Liver (tissue), 9 donors: ENCODE measurements around the gene MAP3K4. TPM values are rescaled to one million over a fixed set of nuclear protein-coding genes. Genes with fewer than 3 reads are reported as not detected.

Source experiments
- DNase-seq: peaks from one replicate; pipeline ENCODE4 v3.0.0-alpha.2; 2017; ENCODE audit warnings: low spot score
- H3K27ac ChIP-seq, 2 donors: one replicate each; pipeline ENCODE4 v1.7.0; 2013; ENCODE audit warnings: inconsistent platforms in 2 of 2, low read length in 2 of 2, control low read depth in 1 of 2, low read depth in 1 of 2, mild to moderate bottlenecking in 1 of 2
- H3K27me3 ChIP-seq, 4 donors: one replicate each; pipeline versions ENCODE4 v1.6.1 to v1.7.0; 2013; ENCODE audit warnings: low read length in 3 of 4, inconsistent platforms in 1 of 4, mild to moderate bottlenecking in 1 of 4, moderate library complexity in 1 of 4; ENCODE audit not compliant: control insufficient read depth in 4 of 4, insufficient read depth in 4 of 4
- H3K36me3 ChIP-seq, 4 donors: one replicate each; pipeline versions ENCODE4 v1.6.1 to v1.7.0; 2013; ENCODE audit warnings: low read length in 3 of 4, mild to moderate bottlenecking in 3 of 4, low read depth in 1 of 4, moderate library complexity in 1 of 4; ENCODE audit not compliant: control insufficient read depth in 4 of 4, insufficient read depth in 3 of 4
- H3K4me1 ChIP-seq, 4 donors: one replicate each; pipeline versions ENCODE4 v1.6.1 to v1.7.0; 2013; ENCODE audit warnings: low read length in 3 of 4, mild to moderate bottlenecking in 3 of 4, moderate library complexity in 1 of 4; ENCODE audit not compliant: control insufficient read depth in 4 of 4, insufficient read depth in 4 of 4
- H3K4me3 ChIP-seq, 3 donors: one replicate each; pipeline versions ENCODE4 v1.6.1 to v1.7.0; 2013; ENCODE audit warnings: low read length in 3 of 3, control low read depth in 1 of 3, low read depth in 1 of 3, mild to moderate bottlenecking in 1 of 3
- H3K9ac ChIP-seq, 2 donors: one replicate each; pipeline ENCODE4 v1.7.0; 2013; ENCODE audit warnings: low read length in 2 of 2, mild to moderate bottlenecking in 2 of 2, moderate library complexity in 2 of 2, control low read depth in 1 of 2, low read depth in 1 of 2
- H3K9me3 ChIP-seq, 4 donors: one replicate each; pipeline versions ENCODE4 v1.6.1 to v1.7.0; 2013; ENCODE audit warnings: low read length in 3 of 4; ENCODE audit not compliant: control insufficient read depth in 4 of 4
- EGR1 ChIP-seq, 2 donors: IDR thresholded peaks; 2 replicates each; pipeline ENCODE4 v1.6.1; 2016 to 2018; ENCODE audit warnings: antibody characterized with exemption in 2 of 2, low read depth in 2 of 2
- FOXA1 ChIP-seq: IDR thresholded peaks from 2 replicates; pipeline ENCODE4 v1.6.1; 2016; ENCODE audit warnings: antibody characterized with exemption
- FOXA2 ChIP-seq: IDR thresholded peaks from 2 replicates; pipeline ENCODE4 v1.6.1; 2016; ENCODE audit warnings: antibody characterized with exemption
- GABPA ChIP-seq, 2 donors: IDR thresholded peaks in 1 of 2; conservative IDR thresholded peaks in 1 of 2; 2 replicates each; pipeline ENCODE4 v1.6.1; 2016; ENCODE audit warnings: antibody characterized with exemption in 2 of 2, mild to moderate bottlenecking in 1 of 2, moderate library complexity in 1 of 2
- HNF4A ChIP-seq, 2 donors: conservative IDR thresholded peaks; 2 replicates each; pipeline ENCODE4 v1.6.1; 2016; ENCODE audit warnings: antibody characterized with exemption in 2 of 2, mild to moderate bottlenecking in 2 of 2
- HNF4G ChIP-seq: IDR thresholded peaks from 2 replicates; pipeline ENCODE4 v1.6.1; 2016; ENCODE audit warnings: antibody characterized with exemption
- JUND ChIP-seq, 2 donors: IDR thresholded peaks; 2 replicates each; pipeline ENCODE4 v1.6.1; 2016; ENCODE audit warnings: antibody characterized with exemption in 2 of 2
- MAX ChIP-seq: IDR thresholded peaks from 2 replicates; pipeline ENCODE4 v1.6.1; 2016; ENCODE audit warnings: antibody characterized with exemption
- NR2F2 ChIP-seq: IDR thresholded peaks from 2 replicates; pipeline ENCODE4 v1.6.1; 2016; ENCODE audit warnings: antibody characterized with exemption
- RAD21 ChIP-seq, 2 donors: IDR thresholded peaks; 2 replicates each; pipeline ENCODE4 v1.6.1; 2016; ENCODE audit warnings: antibody characterized with exemption in 2 of 2, mild to moderate bottlenecking in 2 of 2
- REST ChIP-seq: IDR thresholded peaks from 2 replicates; pipeline ENCODE4 v1.6.1; 2016; ENCODE audit warnings: antibody characterized with exemption, mild to moderate bottlenecking
- RXRA ChIP-seq, 2 donors: IDR thresholded peaks; 2 replicates each; pipeline ENCODE4 v1.6.1; 2017 to 2018; ENCODE audit warnings: antibody characterized with exemption in 2 of 2, mild to moderate bottlenecking in 1 of 2
- SP1 ChIP-seq: IDR thresholded peaks from 2 replicates; pipeline ENCODE4 v1.6.1; 2018; ENCODE audit warnings: antibody characterized with exemption, mild to moderate bottlenecking
- TAF1 ChIP-seq: conservative IDR thresholded peaks from 2 replicates; pipeline ENCODE4 v1.6.1; 2016; ENCODE audit warnings: antibody characterized with exemption, mild to moderate bottlenecking
- YY1 ChIP-seq: IDR thresholded peaks from 2 replicates; pipeline ENCODE4 v1.6.1; 2016; ENCODE audit warnings: antibody characterized with exemption, mild to moderate bottlenecking
- WGBS: extraction: QIAGEN DNeasy Blood & Tissue Kit; methylation state at CpG from one replicate; pipeline ENCODE4 v1.1.7; 2013; 5-methylcytosine and 5-hydroxymethylcytosine counted together
- polyA plus RNA-seq, 2 donors: library from polyadenylated mRNA; stranded (reverse) in 1 of 2; unstranded in 1 of 2; fragments of 200-250 nt in 1 of 2; fragments of >200 nt in 1 of 2; fragmentation: Nextera tagmentation in 1 of 2; extraction: Ambion mirVana in 1 of 2; gene quantifications; one replicate each; pipeline versions ENCODE4 v1.2.1 to v1.2.3, GENCODE V29; 2013 to 2015
- total RNA-seq, 2 donors: library from RNA; depleted of rRNA; stranded (reverse); fragments of >200 nt; gene quantifications; one replicate each; pipeline ENCODE4 v1.2.3, GENCODE V29; 2014
- TF ChIP-seq, protein P1 (sequence below): IDR thresholded peaks from 2 replicates; pipeline ENCODE4 v1.6.1; 2016; ENCODE audit warnings: antibody characterized with exemption
- TF ChIP-seq, protein P2 (sequence below): fragments of 150-350 bp; IDR thresholded peaks from 2 replicates; pipeline ENCODE4 v1.5.1; 2017; ENCODE audit warnings: improper control_type of control experiment, low read depth, low read length; ENCODE audit not compliant: missing input control
- donor health status: healthy.
- donor health status: healthy.
- donor health status: healthy.
- donor health status: healthy.
- donor health status: healthy.

MAP3K4 gene
- total and polyA plus RNA-seq, 4 donors, result 4.3 to 20.0 (median 11.7) TPM

GRCh38 chr6:160986851-160987250 lies 4.7 kb upstream of the MAP3K4 start:
- no peak for DNase-seq
- Histone ChIP-seq H3K9ac (no peak overlapping the region), H3K4me1 (no peaks in the 10 kb centered on the region), H3K27me3 (peaks cover 0 to 2% (median 0%) of the 10 kb centered on the region in 4 donors), H3K9me3 (peaks cover 0 to 8% (median 5%) of the 10 kb centered on the region in 4 donors), H3K36me3 (no peaks in the 10 kb centered on the region), H3K27ac (no peak overlapping the region), H3K4me3 (no peak overlapping the region)
- WGBS, result 86% methylated on average over 3 of the region's 3 CpGs
- no peak for TF ChIP-seq HNF4A (conservative IDR thresholded peaks at IDR 0.05)
- TF ChIP-seq, protein P1, sequence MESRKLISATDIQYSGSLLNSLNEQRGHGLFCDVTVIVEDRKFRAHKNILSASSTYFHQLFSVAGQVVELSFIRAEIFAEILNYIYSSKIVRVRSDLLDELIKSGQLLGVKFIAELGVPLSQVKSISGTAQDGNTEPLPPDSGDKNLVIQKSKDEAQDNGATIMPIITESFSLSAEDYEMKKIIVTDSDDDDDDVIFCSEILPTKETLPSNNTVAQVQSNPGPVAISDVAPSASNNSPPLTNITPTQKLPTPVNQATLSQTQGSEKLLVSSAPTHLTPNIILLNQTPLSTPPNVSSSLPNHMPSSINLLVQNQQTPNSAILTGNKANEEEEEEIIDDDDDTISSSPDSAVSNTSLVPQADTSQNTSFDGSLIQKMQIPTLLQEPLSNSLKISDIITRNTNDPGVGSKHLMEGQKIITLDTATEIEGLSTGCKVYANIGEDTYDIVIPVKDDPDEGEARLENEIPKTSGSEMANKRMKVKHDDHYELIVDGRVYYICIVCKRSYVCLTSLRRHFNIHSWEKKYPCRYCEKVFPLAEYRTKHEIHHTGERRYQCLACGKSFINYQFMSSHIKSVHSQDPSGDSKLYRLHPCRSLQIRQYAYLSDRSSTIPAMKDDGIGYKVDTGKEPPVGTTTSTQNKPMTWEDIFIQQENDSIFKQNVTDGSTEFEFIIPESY, result no peak
- TF ChIP-seq RAD21 (IDR thresholded peaks at IDR 0.05), result no peak
- TF ChIP-seq HNF4G, result no peak
- TF ChIP-seq GABPA (IDR thresholded peaks at IDR 0.05 in 1 of 2, conservative IDR thresholded peaks at IDR 0.05 in 1 of 2), result no peak
- no peak for TF ChIP-seq TAF1

GRCh38 chr6:160987265-160987664 lies 4.3 kb upstream of the MAP3K4 start:
- no peak for DNase-seq
- Histone ChIP-seq H3K27ac (no peak overlapping the region), H3K4me1 (peaks cover 0 to 3% (median 1%) of the 10 kb centered on the region in 4 donors), H3K36me3 (no peaks in the 10 kb centered on the region), H3K27me3 (peaks cover 0 to 2% (median 0%) of the 10 kb centered on the region in 4 donors), H3K9me3 (peaks cover 0 to 8% (median 5%) of the 10 kb centered on the region in 4 donors), H3K4me3 (no peak overlapping the region), H3K9ac (no peak overlapping the region)
- no peak for TF ChIP-seq TAF1
- no peak for TF ChIP-seq REST
- TF ChIP-seq, protein P2, sequence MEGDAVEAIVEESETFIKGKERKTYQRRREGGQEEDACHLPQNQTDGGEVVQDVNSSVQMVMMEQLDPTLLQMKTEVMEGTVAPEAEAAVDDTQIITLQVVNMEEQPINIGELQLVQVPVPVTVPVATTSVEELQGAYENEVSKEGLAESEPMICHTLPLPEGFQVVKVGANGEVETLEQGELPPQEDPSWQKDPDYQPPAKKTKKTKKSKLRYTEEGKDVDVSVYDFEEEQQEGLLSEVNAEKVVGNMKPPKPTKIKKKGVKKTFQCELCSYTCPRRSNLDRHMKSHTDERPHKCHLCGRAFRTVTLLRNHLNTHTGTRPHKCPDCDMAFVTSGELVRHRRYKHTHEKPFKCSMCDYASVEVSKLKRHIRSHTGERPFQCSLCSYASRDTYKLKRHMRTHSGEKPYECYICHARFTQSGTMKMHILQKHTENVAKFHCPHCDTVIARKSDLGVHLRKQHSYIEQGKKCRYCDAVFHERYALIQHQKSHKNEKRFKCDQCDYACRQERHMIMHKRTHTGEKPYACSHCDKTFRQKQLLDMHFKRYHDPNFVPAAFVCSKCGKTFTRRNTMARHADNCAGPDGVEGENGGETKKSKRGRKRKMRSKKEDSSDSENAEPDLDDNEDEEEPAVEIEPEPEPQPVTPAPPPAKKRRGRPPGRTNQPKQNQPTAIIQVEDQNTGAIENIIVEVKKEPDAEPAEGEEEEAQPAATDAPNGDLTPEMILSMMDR, result no peak
- no peak for TF ChIP-seq NR2F2
- no peak for TF ChIP-seq RAD21 (IDR thresholded peaks at IDR 0.05)
- no peak for TF ChIP-seq JUND (IDR thresholded peaks at IDR 0.05)
- no peak for TF ChIP-seq SP1
- TF ChIP-seq MAX, result no peak
- no peak for TF ChIP-seq FOXA2
- TF ChIP-seq FOXA1, result no peak
- no peak for TF ChIP-seq EGR1 (IDR thresholded peaks at IDR 0.05; ENCODE audit: low read depth in 2 of 2)
- no peak for TF ChIP-seq HNF4A (conservative IDR thresholded peaks at IDR 0.05)
- TF ChIP-seq RXRA (IDR thresholded peaks at IDR 0.05), result no peak
- TF ChIP-seq YY1, result no peak
- TF ChIP-seq HNF4G, result no peak
- WGBS, result 82% methylated on average over 3 of the region's 3 CpGs
